Endothelial cell of umbilical vein (primary cell): ENCODE measurements around the gene HRH3. TPM values are rescaled to one million over a fixed set of nuclear protein-coding genes. Genes with fewer than 3 reads are reported as not detected.

ENCODE experiments used
- BruUV-seq: library from RNA; stranded (reverse); fragments of 400-500 nt; replicated peaks from 2 replicates; lab custom pipeline; 2021; lab: Mats Ljungman, UMichigan
- CTCF ChIA-PET: fragments of 300-600, 350-600 bp; sonication (Branson Sonifier 250); formaldehyde crosslinking; loops from one replicate; lab custom pipeline; 2021; ENCODE audit warnings: antibody characterized with exemption, inconsistent platforms; lab: Charles Lee
- POLR2A ChIA-PET: fragments of 300-600, 350-600 bp; sonication (Branson Sonifier 250); formaldehyde crosslinking; loops from one replicate; lab custom pipeline; 2021; ENCODE audit warnings: antibody characterized with exemption, inconsistent platforms; lab: Charles Lee
- DNase-seq: peaks from one replicate; pipeline ENCODE4 v3.0.0-alpha.2; 2011; ENCODE audit warnings: low read depth, low spot score
- FAIRE-seq: peaks from 2 replicates; lab custom pipeline; 2011; peaks lifted over from hg19 to GRCh38; lab: Jason Lieb, UNC
- H2AFZ ChIP-seq: 2 replicates; pipeline ENCODE4 v1.6.0; 2012; ENCODE audit warnings: low read depth, low read length, control low read depth, inconsistent platforms
- H3K27ac ChIP-seq: 2 replicates; pipeline ENCODE4 v1.5.1; 2011; ENCODE audit warnings: low read depth, mild to moderate bottlenecking, control low read depth, low read length, moderate library complexity; ENCODE audit not compliant: insufficient read depth
- H3K27me3 ChIP-seq, 2 experiments: 2 replicates each; pipeline versions ENCODE4 v1.6.0 to v1.6.1; 2011; ENCODE audit warnings: low read length in 2 of 2, mixed read lengths in 1 of 2; ENCODE audit not compliant: control insufficient read depth in 2 of 2, insufficient read depth in 2 of 2
- H3K36me3 ChIP-seq, 2 experiments: 2 replicates in 1 of 2; 3 replicates in 1 of 2; pipeline ENCODE4 v1.5.1; 2011; ENCODE audit warnings: low read length in 2 of 2, mild to moderate bottlenecking in 1 of 2, moderate library complexity in 1 of 2; ENCODE audit not compliant: control insufficient read depth in 2 of 2, insufficient read depth in 2 of 2; ENCODE audit errors: extremely low read depth in 1 of 2
- H3K4me1 ChIP-seq: 3 replicates; pipeline ENCODE4 v1.5.1; 2011; ENCODE audit warnings: mild to moderate bottlenecking, low read length; ENCODE audit not compliant: control insufficient read depth, insufficient read depth; ENCODE audit errors: extremely low read depth
- H3K4me2 ChIP-seq: 2 replicates; pipeline ENCODE4 v1.6.1; 2011; ENCODE audit warnings: low read length, control low read depth, mixed read lengths; ENCODE audit not compliant: insufficient read depth
- H3K4me3 ChIP-seq, 3 experiments: fragments of 200-600 bp in 1 of 3; sonication (generic), shearing (Covaris generic) in 1 of 3; replicated peaks in 1 of 3; 2 replicates each; pipeline ENCODE4 v1.5.1; 2011 to 2016; ENCODE audit warnings: control low read depth in 3 of 3, low read length in 3 of 3, mild to moderate bottlenecking in 2 of 3, inconsistent platforms in 1 of 3, low read depth in 1 of 3, moderate library complexity in 1 of 3; ENCODE audit not compliant: insufficient read depth in 1 of 3
- H3K79me2 ChIP-seq: 2 replicates; pipeline ENCODE4 v1.6.0; 2012; ENCODE audit warnings: low read length, inconsistent platforms; ENCODE audit not compliant: control insufficient read depth, insufficient read depth
- H3K9ac ChIP-seq: replicated peaks from 2 replicates; pipeline ENCODE3; 2011; ENCODE audit warnings: low read length, control low read depth; ENCODE audit not compliant: insufficient read depth; ENCODE audit errors: extremely low read depth
- H3K9me1 ChIP-seq: replicated peaks from 3 replicates; pipeline ENCODE4 v1.6.0; 2011; ENCODE audit warnings: mild to moderate bottlenecking, low read length; ENCODE audit not compliant: control insufficient read depth, insufficient read depth; ENCODE audit errors: extremely low read depth
- H3K9me3 ChIP-seq: replicated peaks from 2 replicates; pipeline ENCODE4 v1.5.1; 2012; ENCODE audit warnings: low read length, inconsistent platforms; ENCODE audit not compliant: control insufficient read depth, insufficient read depth
- H4K20me1 ChIP-seq: replicated peaks from 2 replicates; pipeline ENCODE3; 2011; ENCODE audit warnings: mild to moderate bottlenecking, low read length; ENCODE audit not compliant: control insufficient read depth, insufficient read depth; ENCODE audit errors: extremely low read depth
- EZH2 ChIP-seq: IDR thresholded peaks from 2 replicates; pipeline ENCODE4 v1.6.1; 2012; ENCODE audit warnings: borderline replicate concordance, low read depth, mild to moderate bottlenecking, moderate library complexity, low read length, inconsistent platforms; ENCODE audit not compliant: severe bottlenecking
- FOS ChIP-seq: IDR thresholded peaks from 2 replicates; pipeline ENCODE4 v1.6.1; 2011; ENCODE audit warnings: mild to moderate bottlenecking, low read length, moderate library complexity, borderline replicate concordance; ENCODE audit not compliant: insufficient read depth
- GATA2 ChIP-seq: IDR thresholded peaks from 2 replicates; pipeline ENCODE4 v1.7.0; 2011; ENCODE audit warnings: low read depth, mild to moderate bottlenecking, moderate library complexity, mixed read lengths, low read length; ENCODE audit not compliant: insufficient read length, insufficient read depth
- JUN ChIP-seq: IDR thresholded peaks from 2 replicates; pipeline ENCODE4 v1.6.1; 2011; ENCODE audit warnings: borderline replicate concordance, low read depth; ENCODE audit not compliant: insufficient read length, insufficient read depth
- MAX ChIP-seq: IDR thresholded peaks from 2 replicates; pipeline ENCODE4 v1.6.1; 2011; ENCODE audit not compliant: insufficient read depth, insufficient read length
- MYC ChIP-seq: IDR thresholded peaks from one replicate; pipeline ENCODE4 v1.6.1; 2011; ENCODE audit warnings: mild to moderate bottlenecking, low read depth, low read length
- POLR2A ChIP-seq: IDR thresholded peaks from 2 replicates; pipeline ENCODE4 v1.6.1; 2012; ENCODE audit warnings: low read depth, mild to moderate bottlenecking, control low read depth, low read length
- POLR2AphosphoS5 ChIP-seq: IDR thresholded peaks from 2 replicates; pipeline ENCODE4 v1.6.1; 2012; ENCODE audit warnings: low read depth, mild to moderate bottlenecking, control low read depth, low read length, moderate library complexity; ENCODE audit not compliant: insufficient read depth
- dilution Hi-C: fragments of 300-500 bp; cut with MboI; formaldehyde crosslinking; loops from one replicate; pipeline ENCODE4 v1.15.0; 2019; ENCODE audit warnings: low sequenced_read_pairs; ENCODE audit not compliant: extremely low pct_ligation_motif_present
- intact Hi-C: fragments of 100-400 bp; cut with micrococcal nuclease; formaldehyde crosslinking; loops from one replicate; pipeline ENCODE4 v1.10.0; 2022
- polyA plus RNA-seq, 4 experiments: library from polyadenylated mRNA; depleted of rRNA in 3 of 4; stranded (reverse) in 3 of 4; unstranded in 1 of 4; fragments of >200 nt; gene quantifications; 2 replicates each; pipeline versions ENCODE4 v1.2.1 to v1.2.3, GENCODE V29; 2011 to 2012; ENCODE audit warnings: missing spikeins in 1 of 4
- total RNA-seq: library from RNA; stranded (reverse); gene quantifications from 2 replicates; pipeline ENCODE4 v1.2.3, GENCODE V29; 2021
- TF ChIP-seq, protein P1 (sequence below), 2 donors: IDR thresholded peaks; 1 replicate in 1 of 2; 2 replicates in 1 of 2; pipeline ENCODE4 v1.5.1; 2011; ENCODE audit warnings: low read length in 2 of 2, mild to moderate bottlenecking in 2 of 2, moderate library complexity in 2 of 2, control low read depth in 1 of 2, inconsistent platforms in 1 of 2, low read depth in 1 of 2; ENCODE audit not compliant: insufficient read depth in 1 of 2; ENCODE audit errors: extremely low read depth in 1 of 2

The HRH3 gene
- total and polyA plus RNA-seq, 2 donors (not counting 3 experiments of a cell fraction or from before 2014, with no cell fraction given), result not detected

- Histone ChIP-seq H4K20me1 (no peaks in the 10 kb centered on the region), H3K79me2 (no peaks in the 10 kb centered on the region), H3K4me2 (no peak overlapping the region), H3K9me3 (no peaks in the 10 kb centered on the region), H3K4me1 (no peaks in the 10 kb centered on the region), H3K27ac (no peak overlapping the region), H3K27me3 (no peaks in the 10 kb centered on the region), H2AFZ (no peak overlapping the region), H3K4me3 (no peak overlapping the region), H3K36me3 (no peaks in the 10 kb centered on the region), H3K9me1 (no peaks in the 10 kb centered on the region), H3K9ac (no peak overlapping the region)
- dilution Hi-C loops, result no loop called here
- POLR2A ChIA-PET, result interaction anchor here (0.6 kb wide), 1 partner anchor 27 kb away, joined by 3 read pairs; no protein-coding TSS in a partner anchor
- BruUV-seq, result no TSS peak
- TF ChIP-seq EZH2 (no peak), MAX (no peak), FOS (no peak), MYC (no peak), JUN (no peak), POLR2AphosphoS5 (no peak), GATA2 (no peak), POLR2A (no peak)
- TF ChIP-seq, protein P1, sequence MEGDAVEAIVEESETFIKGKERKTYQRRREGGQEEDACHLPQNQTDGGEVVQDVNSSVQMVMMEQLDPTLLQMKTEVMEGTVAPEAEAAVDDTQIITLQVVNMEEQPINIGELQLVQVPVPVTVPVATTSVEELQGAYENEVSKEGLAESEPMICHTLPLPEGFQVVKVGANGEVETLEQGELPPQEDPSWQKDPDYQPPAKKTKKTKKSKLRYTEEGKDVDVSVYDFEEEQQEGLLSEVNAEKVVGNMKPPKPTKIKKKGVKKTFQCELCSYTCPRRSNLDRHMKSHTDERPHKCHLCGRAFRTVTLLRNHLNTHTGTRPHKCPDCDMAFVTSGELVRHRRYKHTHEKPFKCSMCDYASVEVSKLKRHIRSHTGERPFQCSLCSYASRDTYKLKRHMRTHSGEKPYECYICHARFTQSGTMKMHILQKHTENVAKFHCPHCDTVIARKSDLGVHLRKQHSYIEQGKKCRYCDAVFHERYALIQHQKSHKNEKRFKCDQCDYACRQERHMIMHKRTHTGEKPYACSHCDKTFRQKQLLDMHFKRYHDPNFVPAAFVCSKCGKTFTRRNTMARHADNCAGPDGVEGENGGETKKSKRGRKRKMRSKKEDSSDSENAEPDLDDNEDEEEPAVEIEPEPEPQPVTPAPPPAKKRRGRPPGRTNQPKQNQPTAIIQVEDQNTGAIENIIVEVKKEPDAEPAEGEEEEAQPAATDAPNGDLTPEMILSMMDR (IDR thresholded peaks at IDR 0.05; ENCODE audit: extremely low read depth in 1 of 2, insufficient read depth in 1 of 2, low read depth in 1 of 2, low read length in 2 of 2), result no peak
- no peak for DNase-seq
- intact Hi-C loops, result no loop called here
- CTCF ChIA-PET, result no interaction called here
- no peak for FAIRE-seq
Measured at GRCh38 chr20:62230276-62230675, 10.2 kb upstream of the HRH3 start.
